HK-2 (cell line): ENCODE data around the gene CMIP.

Experiments used
- DNase-seq: peaks from one replicate; pipeline ENCODE4 v3.0.0-alpha.2; 2018; ENCODE audit not compliant: unreplicated experiment

CMIP gene

GRCh38 chr16:81494434-81494806 lies 49.8 kb downstream of the CMIP start:
- DNase-seq: no peak

- DNase-seq: no peak
Measured at GRCh38 chr16:81494888-81495287, 50.3 kb downstream of the CMIP start.

- no peak for DNase-seq
Measured at GRCh38 chr16:81495321-81496234, 51.0 kb downstream of the CMIP start.

- no peak for DNase-seq
Measured at GRCh38 chr16:81496321-81496720, 51.7 kb downstream of the CMIP start.

GRCh38 chr16:81496742-81497141 lies 52.1 kb downstream of the CMIP start:
- no peak for DNase-seq

DNA sequence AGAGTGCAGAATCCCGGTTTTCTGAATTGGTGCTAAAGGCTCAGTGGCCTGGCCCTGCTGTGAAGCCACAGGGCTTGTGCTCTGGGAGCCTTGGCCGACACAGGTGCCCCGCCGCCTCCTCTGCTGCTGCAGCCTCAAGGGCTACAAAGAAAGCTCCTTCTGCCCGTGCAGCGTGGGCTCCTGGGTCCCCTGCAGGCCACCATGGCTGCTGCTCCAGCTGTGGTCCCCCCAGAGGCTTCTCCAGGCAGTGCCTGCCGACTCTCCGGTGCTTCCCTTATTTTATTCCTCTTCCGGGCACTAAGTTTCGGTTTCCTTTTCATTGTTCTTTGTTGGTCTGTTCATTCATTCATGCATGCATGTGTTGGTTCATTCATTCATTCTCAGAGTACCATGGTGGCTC lies 53.1 kb downstream of the CMIP start:
- DNase-seq: no peak

DNA sequence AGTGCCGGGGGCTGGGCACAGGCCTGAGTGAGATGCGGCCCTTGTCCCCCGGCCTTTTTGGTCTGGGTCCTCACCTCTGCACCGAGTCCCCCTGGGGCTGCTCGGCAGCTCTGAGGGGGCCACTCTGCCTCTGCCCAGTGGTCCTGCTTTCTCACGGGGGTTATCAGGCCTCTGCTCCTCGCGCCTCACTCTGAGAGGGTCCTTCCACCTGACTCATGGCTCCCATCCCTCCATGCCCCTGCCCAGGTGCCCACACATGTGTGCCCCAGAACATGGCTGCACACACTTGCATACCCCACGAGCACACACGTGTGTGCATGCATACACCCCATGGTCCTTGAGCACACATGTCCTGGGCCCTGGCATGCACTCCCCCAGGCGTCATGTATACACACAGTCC lies 53.7 kb downstream of the CMIP start:
- no peak for DNase-seq

DNA sequence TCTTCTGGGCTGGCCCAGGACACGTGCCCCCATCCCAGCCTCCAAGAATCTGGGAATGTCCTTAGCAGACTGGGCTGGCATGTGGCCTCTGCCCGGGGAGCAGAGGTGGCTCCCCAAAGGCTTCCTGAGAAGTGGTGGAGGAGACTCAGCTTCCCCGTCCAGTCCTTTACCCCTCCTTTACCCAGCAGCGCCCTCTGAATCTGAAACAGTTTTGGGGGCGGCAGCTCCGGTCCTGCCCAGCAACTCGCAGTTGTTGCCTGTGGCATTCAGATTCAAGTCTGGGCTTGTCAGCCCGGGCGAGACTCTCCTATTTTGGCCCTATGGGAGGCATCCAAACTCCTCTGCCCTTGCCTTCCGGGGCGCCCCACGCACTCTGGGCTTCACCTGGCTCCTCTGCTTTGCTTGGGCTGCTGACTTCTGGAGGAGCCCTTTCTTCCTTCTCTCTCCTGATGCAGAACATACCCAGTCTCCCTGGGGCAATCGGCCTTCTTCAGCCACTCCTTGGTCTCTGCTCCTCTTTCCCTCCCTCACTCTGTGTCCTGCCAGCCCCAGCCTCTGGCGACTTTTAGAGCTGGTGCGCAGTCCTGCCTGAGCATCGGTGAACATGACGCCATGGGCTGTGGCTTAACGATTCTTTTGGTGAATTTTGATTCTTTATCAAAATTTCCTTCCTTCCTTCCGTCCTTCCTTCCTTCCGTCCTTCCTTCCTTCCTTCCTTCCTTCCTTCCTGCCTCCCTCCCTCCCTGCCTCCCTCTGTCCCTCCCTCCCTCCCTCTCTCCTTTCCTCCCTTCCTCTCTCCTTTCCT lies 55.2 kb downstream of the CMIP start:
- DNase-seq: no peak

DNA sequence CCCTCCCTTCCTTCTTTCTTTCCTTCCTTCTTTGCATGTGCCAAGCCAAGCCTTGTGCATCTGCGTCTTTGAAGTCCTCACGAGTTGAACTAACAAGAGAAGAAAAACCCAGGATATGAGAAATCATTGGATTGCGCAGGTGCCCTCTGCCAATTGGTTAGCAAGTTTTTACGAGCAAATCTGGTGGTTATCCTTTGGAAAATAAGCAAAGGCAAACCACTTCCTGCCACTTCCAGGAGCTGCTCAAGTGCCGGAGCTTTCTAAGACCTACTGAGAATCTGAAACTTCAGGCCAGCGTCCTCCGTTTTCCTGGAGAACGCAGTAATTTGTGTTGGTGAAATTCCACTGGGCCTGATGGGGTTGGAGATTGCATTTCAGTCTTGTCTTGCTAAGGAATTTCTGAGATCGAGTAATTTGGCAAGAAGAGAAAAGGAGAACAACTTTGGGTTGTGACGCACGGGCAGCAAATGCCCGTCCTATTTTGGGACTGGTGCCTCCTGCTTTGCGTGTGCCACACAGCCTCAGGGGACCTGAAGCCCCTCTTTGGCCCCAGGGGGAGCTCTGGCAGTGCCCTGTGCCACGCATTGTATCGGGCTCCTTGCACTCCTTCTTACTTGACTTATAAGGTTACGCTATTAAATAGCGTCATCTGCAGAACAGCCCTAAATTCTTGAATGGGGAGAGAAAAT lies 56.4 kb downstream of the CMIP start:
- DNase-seq: no peak

DNA sequence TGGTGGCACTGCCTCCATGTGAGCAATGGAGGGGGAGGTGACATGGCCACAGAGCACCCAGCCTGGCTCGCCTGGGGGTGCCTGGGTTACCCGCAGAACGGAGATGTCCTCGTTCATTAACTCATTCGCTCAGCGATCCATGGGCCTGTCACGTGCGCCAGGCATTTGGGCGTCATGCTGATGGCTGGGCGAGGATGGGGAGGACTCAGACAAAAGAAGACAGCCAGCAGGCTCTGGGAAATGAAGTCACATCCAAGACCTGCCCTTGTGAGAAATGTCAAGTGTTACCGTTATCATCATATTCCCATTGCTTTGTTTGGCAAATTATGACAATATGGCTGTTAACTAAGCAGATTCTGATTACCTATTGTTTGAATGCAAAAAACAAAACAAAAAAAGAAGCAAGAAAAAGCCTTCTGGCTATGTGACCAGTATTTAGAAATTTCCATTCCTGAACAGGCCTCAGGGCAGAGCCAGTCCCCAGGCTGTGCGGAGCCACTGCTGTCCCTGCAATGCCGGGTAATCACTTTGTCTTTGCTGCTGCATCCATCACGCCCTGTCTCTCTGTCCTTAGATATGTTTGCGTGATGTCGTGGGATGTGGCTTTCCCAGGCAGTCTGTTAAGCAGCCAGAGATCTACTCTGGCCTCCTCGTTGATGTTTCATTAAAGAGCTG lies 57.9 kb downstream of the CMIP start:
- DNase-seq: no peak

DNA sequence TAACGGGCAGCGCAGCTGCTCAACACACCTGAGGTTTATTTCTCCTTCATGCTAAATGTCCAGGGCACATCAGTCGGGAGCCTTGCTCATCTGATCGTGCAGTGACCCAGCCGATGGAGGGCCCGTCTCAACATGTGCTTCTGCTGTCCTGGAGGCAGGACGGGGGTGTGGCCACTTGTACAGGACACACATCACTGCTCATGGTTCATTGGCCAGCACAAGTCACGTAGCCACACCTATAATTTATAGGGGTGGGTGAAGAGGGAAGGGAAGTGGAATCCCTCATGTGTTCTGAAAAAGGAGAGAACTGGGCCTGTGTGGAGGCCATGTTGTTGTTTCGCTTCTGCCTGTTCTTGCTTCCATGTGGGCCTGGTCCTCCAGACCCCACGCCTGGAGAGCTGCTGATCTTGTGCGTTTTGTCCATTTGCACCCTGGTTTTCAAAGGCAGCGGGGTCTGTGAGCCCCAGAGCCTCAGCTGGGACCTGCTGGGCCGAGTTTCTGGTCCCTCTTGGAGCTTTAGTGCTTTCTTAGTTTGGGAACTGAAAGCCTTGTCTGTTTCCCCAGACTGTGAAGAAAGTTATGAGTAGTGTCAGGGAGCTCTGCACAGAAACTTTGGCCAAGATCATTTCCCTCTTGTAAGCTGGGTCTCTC lies 60.5 kb downstream of the CMIP start:
- no peak for DNase-seq

DNA sequence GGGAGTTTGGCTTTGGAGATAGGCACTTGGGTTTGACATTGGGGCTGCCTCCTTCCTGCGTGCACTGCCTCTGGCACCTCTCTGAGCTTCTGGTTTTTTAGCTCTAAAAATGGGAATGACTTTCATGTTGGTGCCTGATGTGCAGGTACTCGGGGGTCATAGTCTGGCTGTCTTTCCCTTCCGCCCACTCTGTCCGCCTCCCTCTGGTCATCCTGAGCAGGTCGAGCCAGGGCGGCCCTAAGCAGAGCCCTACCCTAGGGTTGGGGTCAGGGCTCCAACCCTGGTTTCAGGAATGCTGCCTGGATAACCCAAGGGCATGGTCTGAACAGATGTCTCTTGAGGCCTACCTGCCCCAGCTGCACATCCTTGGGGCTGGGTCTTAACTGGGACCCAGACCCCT lies 64.8 kb downstream of the CMIP start:
- DNase-seq: no peak

GRCh38 chr16:81510016-81510415 lies 65.4 kb downstream of the CMIP start:
- DNase-seq: no peak

DNA sequence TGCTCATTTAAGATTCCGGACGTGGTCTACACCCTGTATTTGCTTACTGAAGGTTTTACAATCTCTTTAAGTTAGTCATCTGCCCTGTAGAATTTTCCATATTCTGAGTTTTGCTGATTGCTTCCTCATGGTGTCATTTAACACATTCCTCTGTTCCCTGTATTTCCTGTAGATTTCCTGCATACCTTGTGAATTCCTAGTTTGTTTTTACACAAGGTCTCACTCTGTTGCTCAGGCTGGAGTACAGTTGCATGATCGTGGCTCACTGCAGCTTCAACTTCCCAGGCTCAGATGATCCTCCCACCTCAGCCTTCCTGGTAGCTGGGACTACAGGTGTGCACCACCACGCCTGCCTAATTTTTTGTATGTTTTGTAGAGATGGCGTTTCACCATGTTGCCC lies 66.8 kb downstream of the CMIP start:
- no peak for DNase-seq

DNA sequence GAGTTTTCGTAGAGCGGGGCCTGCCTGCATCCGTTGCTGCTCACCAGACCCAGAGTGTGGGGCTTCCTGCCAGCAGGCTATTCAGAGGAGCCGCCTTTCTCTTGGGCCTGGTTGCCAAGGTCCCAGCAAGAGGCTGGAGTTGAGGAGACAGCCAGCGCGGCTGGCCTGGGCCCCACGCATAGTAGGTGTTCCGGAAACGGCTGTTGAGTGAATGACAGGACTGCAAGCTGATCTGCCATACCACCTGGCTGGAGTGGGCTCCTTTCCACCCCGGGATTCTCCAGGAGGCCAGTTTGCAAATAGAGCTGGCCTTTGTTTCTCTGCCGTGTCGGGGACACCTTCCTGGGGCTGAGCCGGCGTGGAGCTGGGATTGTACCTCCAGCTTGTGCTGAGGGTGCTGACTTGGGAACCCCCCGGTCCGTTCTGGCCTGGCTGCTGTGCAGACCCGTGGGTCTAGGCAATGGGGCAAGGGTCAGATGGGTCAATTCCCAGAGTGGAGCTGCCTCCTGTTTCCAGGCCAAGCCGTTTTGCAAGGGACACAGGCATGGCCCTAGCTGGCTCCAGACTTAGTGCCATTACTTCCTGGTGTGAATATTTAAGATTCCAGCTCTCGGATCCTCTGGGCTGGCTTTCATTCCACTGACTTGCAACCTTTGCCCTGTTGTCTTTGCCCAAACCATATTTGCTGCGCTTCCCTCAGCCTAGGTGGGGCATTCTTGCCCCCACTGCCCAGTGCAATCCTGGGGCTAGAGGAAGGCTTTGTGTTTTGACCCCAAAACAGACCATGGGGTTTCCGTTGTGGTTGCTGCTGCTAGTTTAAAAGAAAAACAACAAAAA lies 68.8 kb downstream of the CMIP start:
- no peak for DNase-seq

- no peak for DNase-seq
Measured at GRCh38 chr16:81514041-81514559, 69.5 kb downstream of the CMIP start.

DNA sequence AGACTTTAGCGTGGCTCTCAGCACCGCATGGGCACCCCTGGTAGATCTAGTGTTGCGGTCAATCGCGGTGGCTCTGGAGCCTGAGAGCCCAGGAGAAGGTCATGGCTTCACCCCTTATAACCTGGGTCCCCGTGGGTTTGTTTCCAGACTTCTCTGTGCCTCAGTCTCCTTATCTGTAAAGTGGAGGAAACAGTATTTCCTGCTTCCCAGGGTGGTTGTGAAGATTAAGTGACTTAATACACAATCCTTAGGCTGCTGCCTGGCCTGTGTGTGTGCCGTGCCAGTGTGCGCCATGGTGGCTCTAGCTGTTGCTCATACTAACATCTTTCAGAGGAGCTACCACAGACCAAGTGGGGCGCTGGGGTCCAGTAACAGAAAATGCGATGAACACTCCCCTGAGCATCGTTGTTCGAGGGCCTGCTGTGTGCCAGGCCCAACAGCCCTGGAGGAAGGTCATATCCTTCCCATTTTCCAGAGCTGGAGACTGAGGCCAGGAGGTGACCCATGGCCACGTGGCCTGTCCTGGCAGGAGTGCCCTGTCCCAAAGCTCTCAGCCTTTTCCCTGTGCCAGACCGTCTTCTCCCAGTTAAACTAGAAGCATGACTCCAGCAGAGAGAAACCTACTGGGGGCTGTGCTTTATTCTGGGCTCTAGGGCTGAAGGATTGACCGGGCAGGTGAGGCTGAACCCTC lies 70.1 kb downstream of the CMIP start:
- DNase-seq: no peak

DNA sequence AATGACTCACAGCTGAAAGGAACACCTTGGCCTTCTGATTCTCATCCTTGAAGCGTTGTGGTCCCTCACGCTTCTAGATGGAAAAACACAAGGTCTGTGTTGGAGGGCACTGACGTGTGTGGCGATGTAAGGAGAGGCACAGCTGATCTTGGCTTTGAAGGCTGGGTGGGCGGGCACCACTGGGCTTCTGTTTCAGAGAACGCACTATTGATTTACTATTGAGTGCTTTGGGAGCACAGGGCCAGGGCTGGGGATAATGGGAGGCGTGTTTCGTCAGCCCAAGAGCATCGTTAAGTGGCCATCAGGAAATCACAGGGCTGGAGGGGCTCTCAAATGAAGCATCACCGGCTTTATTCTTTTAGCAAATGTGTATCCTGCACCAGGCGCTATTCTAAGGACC lies 70.7 kb downstream of the CMIP start:
- no peak for DNase-seq

DNA sequence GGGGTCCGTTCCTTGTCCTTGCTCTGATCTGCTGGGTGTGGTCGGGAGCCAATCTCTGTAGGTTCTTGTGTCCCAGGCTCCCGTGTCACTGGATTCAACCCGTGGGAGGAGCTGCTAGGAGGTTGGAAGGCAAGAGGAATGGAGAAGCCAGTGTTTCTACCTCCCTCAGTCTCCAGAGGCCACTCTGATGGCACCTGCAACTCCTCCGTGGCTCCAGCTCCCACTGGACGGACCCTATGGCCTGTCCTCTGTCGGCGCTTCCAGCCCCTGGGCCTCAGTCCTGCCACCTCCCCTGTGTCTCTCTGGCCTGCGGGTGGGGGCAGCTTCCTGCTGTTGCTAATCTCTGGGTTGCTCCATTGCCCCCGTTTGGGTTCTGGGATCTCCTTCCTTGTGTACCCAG lies 71.1 kb downstream of the CMIP start:
- no peak for DNase-seq
